Keratinocyte (primary cell): ENCODE results near the gene KLC1. TPM values are rescaled to one million over a fixed set of nuclear protein-coding genes. Genes with fewer than 3 reads are reported as not detected.

Experiments used
- DNase-seq: peaks from one replicate; pipeline ENCODE4 v3.0.0-alpha.2; 2011; ENCODE audit warnings: low read depth, missing footprints, low spot score
- FAIRE-seq: peaks from 2 replicates; lab custom pipeline; 2011; peaks lifted over from hg19 to GRCh38; lab: Jason Lieb, UNC
- H2AFZ ChIP-seq: 2 replicates; pipeline ENCODE4 v1.6.0; 2012; ENCODE audit warnings: low read length, control low read depth, inconsistent platforms; ENCODE audit not compliant: control insufficient read depth
- H3K27ac ChIP-seq: 2 replicates; pipeline ENCODE4 v1.5.1; 2011; ENCODE audit warnings: low read length; ENCODE audit not compliant: control insufficient read depth, insufficient read depth
- H3K27me3 ChIP-seq: 3 replicates; pipeline ENCODE4 v1.6.0; 2011; ENCODE audit warnings: low read length; ENCODE audit not compliant: control insufficient read depth, insufficient read depth; ENCODE audit errors: extremely low read depth
- H3K36me3 ChIP-seq, 2 experiments: 2 replicates in 1 of 2; 3 replicates in 1 of 2; pipeline ENCODE4 v1.5.1; 2011; ENCODE audit warnings: low read length in 2 of 2, mild to moderate bottlenecking in 1 of 2; ENCODE audit not compliant: control insufficient read depth in 2 of 2, insufficient read depth in 2 of 2; ENCODE audit errors: extremely low read depth in 1 of 2
- H3K4me1 ChIP-seq: 3 replicates; pipeline ENCODE4 v1.5.1; 2011; ENCODE audit warnings: low read length; ENCODE audit not compliant: control insufficient read depth, insufficient read depth; ENCODE audit errors: extremely low read depth
- H3K4me2 ChIP-seq: 3 replicates; pipeline ENCODE4 v1.6.0; 2011; ENCODE audit warnings: low read depth, low read length; ENCODE audit not compliant: control insufficient read depth, insufficient read depth; ENCODE audit errors: extremely low read depth
- H3K4me3 ChIP-seq, 3 experiments: fragments of 200-600 bp in 1 of 3; sonication (generic) in 1 of 3; 2 replicates in 2 of 3; 3 replicates in 1 of 3; pipeline ENCODE4 v1.5.1; 2011 to 2016; ENCODE audit warnings: low read length in 3 of 3, mild to moderate bottlenecking in 3 of 3, control low read depth in 2 of 3, inconsistent platforms in 1 of 3, low read depth in 1 of 3, mixed read lengths in 1 of 3, mixed run types in 1 of 3, moderate library complexity in 1 of 3; ENCODE audit not compliant: control insufficient read depth in 2 of 3, insufficient read depth in 2 of 3; ENCODE audit errors: extremely low read depth in 1 of 3
- H3K79me2 ChIP-seq: 2 replicates; pipeline ENCODE4 v1.6.0; 2012; ENCODE audit warnings: low read length; ENCODE audit not compliant: control insufficient read depth, insufficient read depth
- H3K9ac ChIP-seq: 3 replicates; pipeline ENCODE4 v1.6.0; 2011; ENCODE audit warnings: low read length; ENCODE audit not compliant: control insufficient read depth, insufficient read depth; ENCODE audit errors: extremely low read depth
- H3K9me1 ChIP-seq: 3 replicates; pipeline ENCODE4 v1.6.0; 2011; ENCODE audit warnings: low read length; ENCODE audit not compliant: control insufficient read depth, insufficient read depth; ENCODE audit errors: extremely low read depth
- H3K9me3 ChIP-seq: 2 replicates; pipeline ENCODE4 v1.5.1; 2012; ENCODE audit warnings: low read depth, low read length; ENCODE audit not compliant: control insufficient read depth
- H4K20me1 ChIP-seq: 3 replicates; pipeline ENCODE4 v1.6.0; 2011; ENCODE audit warnings: low read length; ENCODE audit not compliant: control insufficient read depth, insufficient read depth; ENCODE audit errors: extremely low read depth
- EZH2 ChIP-seq: IDR thresholded peaks from one replicate; pipeline ENCODE4 v1.6.1; 2012; ENCODE audit warnings: inconsistent platforms, mild to moderate bottlenecking, low read length, moderate library complexity
- dilution Hi-C: fragments of 300-500 bp; cut with MboI; formaldehyde crosslinking; loops from one replicate; pipeline ENCODE4 v1.7.0; 2020; ENCODE audit warnings: low sequenced_read_pairs; ENCODE audit not compliant: extremely low pct_ligation_motif_present
- polyA plus RNA-seq, 5 experiments: library from polyadenylated mRNA; depleted of rRNA in 3 of 5; stranded (reverse) in 3 of 5; stranded (forward) in 1 of 5; unstranded in 1 of 5; fragments of >200 nt; gene quantifications; 1 replicate in 1 of 5; 2 replicates in 3 of 5; 3 replicates in 1 of 5; pipeline versions ENCODE4 v1.2.1 to v1.2.3, GENCODE V29; 2011 to 2012; ENCODE audit warnings: missing spikeins in 2 of 5, low read depth in 1 of 5, low replicate concordance in 1 of 5
- TF ChIP-seq, protein P1 (sequence below), 3 experiments: IDR thresholded peaks in 1 of 3; conservative IDR thresholded peaks in 1 of 3; optimal IDR thresholded peaks in 1 of 3; 2 replicates in 2 of 3; 3 replicates in 1 of 3; pipeline versions ENCODE3 to v1.5.1; 2011; ENCODE audit warnings: low read length in 3 of 3, mild to moderate bottlenecking in 3 of 3, moderate library complexity in 2 of 3, control low read depth in 1 of 3, inconsistent platforms in 1 of 3; ENCODE audit not compliant: insufficient read depth in 2 of 3; ENCODE audit errors: extremely low read depth in 1 of 3

KLC1 gene
- polyA plus RNA-seq, 1 donor (not counting 4 experiments of a cell fraction or from before 2014, with no cell fraction given), result 130 TPM

DNA sequence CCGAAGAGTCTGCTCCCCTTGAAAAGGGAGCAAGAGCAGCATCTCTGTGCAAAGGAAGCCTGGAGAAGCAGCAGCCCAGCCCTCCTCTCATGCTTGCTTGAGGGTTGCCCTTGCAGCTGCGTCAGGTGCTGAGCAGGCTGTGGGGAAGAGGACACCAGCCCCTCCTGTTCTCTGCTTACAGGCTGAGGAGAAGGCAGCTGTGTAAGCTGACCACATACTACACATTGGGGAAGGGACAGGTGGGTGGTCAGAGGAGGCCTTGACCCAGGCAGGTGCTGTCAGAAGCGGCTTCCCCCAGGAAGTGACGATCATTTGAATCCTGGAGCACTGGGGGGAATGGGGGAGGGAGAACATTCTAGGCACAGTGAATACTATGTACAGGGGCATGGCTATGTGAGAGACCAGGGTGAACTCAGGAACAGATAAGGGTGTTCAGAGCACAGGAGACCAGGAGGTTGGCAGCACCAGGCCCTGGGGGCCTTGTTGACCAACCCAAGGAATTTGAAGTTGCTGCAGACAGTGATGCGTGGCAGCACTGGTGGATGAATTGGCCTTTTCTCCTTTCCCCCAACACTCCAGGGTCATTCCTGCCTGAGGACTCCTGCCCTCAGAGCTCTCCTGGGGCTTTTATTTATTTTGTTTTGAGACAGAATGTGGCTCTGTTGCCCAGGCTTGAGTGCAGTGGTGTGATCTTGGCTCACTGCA lies 2.7 kb upstream of the KLC1 start:
- Histone ChIP-seq H3K4me1 (peaks cover 30% of the 10 kb centered on the region), H3K9me3 (no peaks in the 10 kb centered on the region), H2AFZ (no peak overlapping the region), H3K36me3 (no peaks in the 10 kb centered on the region), H3K27ac (no peak overlapping the region), H4K20me1 (peaks cover 4% of the 10 kb centered on the region), H3K27me3 (no peaks in the 10 kb centered on the region), H3K79me2 (peaks cover 23% of the 10 kb centered on the region), H3K9ac (no peak overlapping the region), H3K4me2 (no peak overlapping the region), H3K4me3 (no peak overlapping the region), H3K9me1 (no peaks in the 10 kb centered on the region)
- FAIRE-seq (no peak), DNase-seq (no peak)
- dilution Hi-C loops, result no loop called here
- TF ChIP-seq, protein P1, sequence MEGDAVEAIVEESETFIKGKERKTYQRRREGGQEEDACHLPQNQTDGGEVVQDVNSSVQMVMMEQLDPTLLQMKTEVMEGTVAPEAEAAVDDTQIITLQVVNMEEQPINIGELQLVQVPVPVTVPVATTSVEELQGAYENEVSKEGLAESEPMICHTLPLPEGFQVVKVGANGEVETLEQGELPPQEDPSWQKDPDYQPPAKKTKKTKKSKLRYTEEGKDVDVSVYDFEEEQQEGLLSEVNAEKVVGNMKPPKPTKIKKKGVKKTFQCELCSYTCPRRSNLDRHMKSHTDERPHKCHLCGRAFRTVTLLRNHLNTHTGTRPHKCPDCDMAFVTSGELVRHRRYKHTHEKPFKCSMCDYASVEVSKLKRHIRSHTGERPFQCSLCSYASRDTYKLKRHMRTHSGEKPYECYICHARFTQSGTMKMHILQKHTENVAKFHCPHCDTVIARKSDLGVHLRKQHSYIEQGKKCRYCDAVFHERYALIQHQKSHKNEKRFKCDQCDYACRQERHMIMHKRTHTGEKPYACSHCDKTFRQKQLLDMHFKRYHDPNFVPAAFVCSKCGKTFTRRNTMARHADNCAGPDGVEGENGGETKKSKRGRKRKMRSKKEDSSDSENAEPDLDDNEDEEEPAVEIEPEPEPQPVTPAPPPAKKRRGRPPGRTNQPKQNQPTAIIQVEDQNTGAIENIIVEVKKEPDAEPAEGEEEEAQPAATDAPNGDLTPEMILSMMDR (optimal IDR thresholded peaks at IDR 0.05 in 1 of 3, IDR thresholded peaks at IDR 0.05 in 1 of 3, conservative IDR thresholded peaks at IDR 0.05 in 1 of 3; ENCODE audit: extremely low read depth in 1 of 3, insufficient read depth in 2 of 3, low read length in 3 of 3), result no peak
- TF ChIP-seq EZH2, result no peak

DNA sequence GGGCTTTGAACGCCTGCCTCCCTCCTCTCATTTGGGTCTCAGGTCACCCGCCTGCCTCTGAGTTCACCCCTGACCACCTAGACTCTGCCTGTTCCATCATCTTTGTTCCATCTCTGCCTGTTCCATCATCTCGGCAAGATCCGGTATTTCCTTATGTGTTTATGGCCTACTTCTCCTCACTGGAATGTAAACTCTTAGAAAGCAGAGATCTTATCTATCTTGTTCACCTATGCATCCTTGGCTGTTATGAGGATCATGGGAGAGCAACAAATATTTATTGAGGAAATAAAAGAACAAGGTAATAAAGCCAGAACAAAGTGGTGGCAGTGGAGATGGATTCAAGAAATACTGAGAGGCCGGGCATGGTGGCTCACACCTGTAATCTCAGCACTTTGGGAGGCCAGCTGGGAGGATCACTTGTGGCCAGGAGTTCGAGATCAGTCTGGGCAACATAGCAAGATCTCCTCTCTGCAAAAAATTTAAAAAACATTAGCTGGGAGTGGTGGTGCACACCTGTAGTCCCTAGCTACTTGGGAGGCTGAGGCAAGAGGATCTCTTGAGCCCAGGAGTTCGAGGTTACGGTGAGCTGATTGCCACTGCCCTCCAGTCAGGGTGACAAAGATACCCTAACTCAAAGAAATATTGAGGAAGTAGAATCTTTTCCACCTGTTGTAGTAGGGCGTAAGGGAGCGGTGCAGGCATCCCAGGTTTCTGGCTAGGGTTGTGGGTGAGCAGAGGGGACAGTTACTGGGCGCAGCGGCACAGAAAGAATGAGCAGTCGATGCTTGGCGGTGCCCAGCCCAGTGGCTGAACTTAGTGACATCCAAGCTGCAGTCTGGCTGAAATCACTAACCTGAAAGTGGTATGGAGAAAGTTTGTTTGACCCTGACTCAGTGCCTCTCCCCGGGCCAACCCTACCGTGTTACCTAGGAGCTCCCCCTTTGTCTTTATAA lies 1.7 kb upstream of the KLC1 start:
- FAIRE-seq, result no peak
- peak overlapping the region; percentile 97 for H3K27ac ChIP-seq
- H3K4me3 ChIP-seq, result peak overlapping the region in 1 of 3 experiments; percentile 4
- TF ChIP-seq, protein P1 (optimal IDR thresholded peaks at IDR 0.05 in 1 of 3, IDR thresholded peaks at IDR 0.05 in 1 of 3, conservative IDR thresholded peaks at IDR 0.05 in 1 of 3; ENCODE audit: extremely low read depth in 1 of 3, insufficient read depth in 2 of 3, low read length in 3 of 3), result no peak
- no peak for TF ChIP-seq EZH2
- H3K4me2 ChIP-seq, result peak overlapping the region; percentile 94
- DNase-seq, result no peak
- no peaks in the 10 kb centered on the region for H3K27me3 ChIP-seq
- peak overlapping the region; percentile 97 for H3K9ac ChIP-seq
- peaks cover 10% of the 10 kb centered on the region for H4K20me1 ChIP-seq
- H3K9me1 ChIP-seq, result no peaks in the 10 kb centered on the region
- no peak overlapping the region for H2AFZ ChIP-seq
- no peaks in the 10 kb centered on the region for H3K9me3 ChIP-seq
- peaks cover 0 to 2% of the 10 kb centered on the region in 2 experiments for H3K36me3 ChIP-seq
- H3K4me1 ChIP-seq, result peaks cover 32% of the 10 kb centered on the region
- peaks cover 34% of the 10 kb centered on the region for H3K79me2 ChIP-seq
- dilution Hi-C loops, result no loop called here
